GM19324 (cell line): ENCODE data around the gene VSTM2B.
"Not testable (repeated sequence)": the region's sequence is repeated elsewhere in the genome, so short reads cannot be mapped to it uniquely, and the experiment has no call there.

Experiments used
- ATAC-seq: cut with Tn5 transposase; IDR thresholded peaks from one replicate; pipeline ENCODE4 v1.9.1; 2021; ENCODE audit warnings: mild to moderate bottlenecking, moderate library complexity; ENCODE audit not compliant: unreplicated experiment, low FRiP score

Gene VSTM2B

DNA sequence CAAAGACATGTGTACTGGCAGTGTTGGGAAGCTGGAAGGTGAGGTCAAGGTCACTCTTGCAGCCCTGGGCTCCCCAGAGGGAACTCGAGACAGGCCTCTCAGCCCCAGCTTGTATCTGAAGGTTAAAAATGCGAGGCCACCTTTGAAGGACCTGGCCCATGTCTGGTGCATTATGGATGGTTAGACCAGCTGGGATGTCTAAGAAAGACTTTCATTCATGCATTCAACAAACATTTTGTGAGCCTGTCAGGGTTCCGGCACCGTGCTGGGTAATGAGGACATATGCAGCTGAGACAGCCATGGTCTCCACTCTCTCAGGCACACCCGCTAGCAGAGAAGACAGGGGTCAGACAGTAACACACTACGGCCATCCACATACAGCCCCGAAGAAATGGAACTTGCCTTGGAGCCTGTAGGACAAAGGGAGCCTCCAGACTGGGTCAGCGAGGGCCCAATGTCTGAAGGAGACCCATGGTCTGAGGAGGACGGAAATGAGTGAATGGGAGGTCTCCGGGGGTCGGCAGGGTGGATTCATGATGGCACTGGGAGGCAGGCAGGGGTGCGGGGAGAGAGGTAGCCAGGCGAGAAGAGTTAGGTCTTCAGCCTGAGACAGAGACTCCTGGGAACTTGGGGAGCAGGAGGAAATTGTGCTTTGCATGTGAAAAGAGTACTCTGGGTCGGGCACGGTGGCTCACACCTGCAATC, 19.0 kb downstream of the VSTM2B start:
- ATAC-seq = no peak

DNA sequence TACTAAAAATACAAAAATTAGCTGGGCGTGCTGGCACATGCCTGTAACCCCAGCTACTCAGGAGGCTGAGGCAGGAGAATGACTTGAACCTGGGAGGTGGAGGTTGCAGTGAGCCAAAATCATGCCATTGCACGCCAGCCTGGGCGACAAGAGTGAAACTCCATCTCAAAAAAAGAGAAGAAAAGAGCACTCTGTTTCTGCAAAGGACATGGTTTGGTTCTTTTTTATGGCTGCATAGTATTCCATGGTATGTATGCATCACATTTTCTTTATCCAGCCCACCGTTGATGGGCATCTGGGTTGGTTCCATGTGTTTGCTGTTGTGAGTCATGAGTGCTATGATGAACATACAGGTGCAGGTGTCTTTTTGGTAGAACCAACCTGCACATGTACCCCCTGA, 19.7 kb downstream of the VSTM2B start:
- not testable (repeated sequence) for ATAC-seq

DNA sequence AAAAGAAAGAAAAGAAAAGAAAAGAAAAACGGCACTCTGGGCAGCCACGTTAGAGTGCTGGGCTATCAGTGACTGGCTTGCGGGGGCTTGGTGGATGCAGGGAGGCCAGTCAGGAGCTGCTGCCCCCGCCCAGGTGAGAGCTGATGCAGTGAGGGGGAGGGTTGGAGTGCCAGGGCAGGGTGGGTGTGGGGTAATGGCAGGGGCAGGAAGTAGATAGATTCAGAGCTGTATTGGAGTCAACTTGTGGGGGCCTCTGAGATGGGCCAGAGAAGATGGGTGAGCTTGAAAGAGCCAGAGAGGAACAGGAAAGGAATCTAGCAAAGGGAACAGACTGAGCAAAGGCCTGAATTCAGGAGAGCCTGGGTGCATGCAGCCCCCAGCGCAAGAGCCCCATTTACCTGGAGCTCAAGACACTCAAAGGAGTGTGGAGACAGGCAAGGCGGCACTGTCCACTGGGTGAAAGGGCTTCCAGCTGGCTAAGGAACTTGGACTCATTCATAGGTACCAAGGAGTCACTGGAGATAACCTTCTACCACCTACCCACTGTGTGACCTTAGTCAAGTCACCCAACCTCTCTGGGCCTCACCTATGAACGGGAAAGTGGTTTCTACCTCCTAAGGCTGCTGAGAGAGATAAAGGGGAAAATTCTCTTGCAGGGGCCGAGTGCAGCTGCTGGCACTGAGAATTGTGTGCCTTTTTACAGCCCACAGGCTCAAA, 20.2 kb downstream of the VSTM2B start:
- no peak for ATAC-seq

DNA sequence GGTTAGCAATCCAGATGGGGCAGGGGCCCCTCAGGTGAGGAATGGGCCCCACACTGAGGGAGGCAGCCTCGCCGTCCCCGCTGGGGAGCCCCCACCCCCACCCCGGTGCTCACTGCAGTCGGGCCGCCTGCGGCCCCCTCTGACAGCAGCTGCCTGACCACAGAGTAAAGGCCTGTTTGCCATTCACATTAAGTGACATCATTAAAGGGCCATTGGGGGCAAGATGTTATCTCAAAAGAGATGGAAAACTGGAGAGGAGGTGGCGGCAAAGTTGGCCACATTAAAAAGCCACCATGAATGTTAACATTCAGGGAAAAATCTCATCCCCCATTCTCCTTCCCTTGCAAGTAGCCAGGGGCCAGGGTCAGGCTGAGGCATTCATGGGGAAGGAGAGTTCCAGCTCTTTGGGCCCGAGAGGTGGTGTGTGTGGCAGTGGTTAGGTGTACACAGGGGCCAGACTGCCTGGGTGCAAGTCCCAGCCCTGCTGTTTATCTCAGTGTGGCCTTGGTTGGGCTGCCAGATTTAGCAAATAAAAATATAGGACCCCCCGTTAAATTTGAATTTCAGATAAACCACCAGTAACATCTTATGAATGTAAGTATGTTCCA, 20.9 kb downstream of the VSTM2B start:
- ATAC-seq = no peak

DNA sequence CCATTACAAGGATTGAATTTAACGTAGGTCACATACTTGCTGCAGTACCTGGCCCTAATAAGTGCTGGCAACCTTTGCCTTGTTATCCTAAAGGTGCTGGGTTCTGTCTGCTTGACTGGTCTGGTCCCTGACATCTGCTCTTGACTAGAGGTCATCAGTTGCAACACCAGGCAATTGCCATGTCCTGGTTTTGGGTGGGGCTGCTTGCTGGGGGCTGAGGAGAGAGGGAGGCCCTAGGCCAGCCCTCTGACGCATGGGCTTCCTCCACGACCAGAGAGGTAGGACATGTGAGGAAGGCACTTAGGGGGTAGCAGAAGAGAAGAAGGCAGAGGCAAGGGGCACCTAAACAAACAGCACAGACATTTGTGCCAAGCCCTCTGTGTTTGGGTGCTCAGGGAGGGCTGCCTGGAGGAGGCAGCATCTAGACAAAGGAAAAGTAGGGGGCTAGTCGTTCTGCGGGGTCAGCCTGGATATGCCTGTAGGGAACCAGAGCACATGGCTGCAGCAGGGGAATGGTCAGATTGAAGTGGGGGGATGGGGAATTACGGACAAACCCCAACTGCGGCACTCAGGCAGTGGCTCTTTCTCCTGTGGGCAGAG, 21.7 kb downstream of the VSTM2B start:
- no peak for ATAC-seq

DNA sequence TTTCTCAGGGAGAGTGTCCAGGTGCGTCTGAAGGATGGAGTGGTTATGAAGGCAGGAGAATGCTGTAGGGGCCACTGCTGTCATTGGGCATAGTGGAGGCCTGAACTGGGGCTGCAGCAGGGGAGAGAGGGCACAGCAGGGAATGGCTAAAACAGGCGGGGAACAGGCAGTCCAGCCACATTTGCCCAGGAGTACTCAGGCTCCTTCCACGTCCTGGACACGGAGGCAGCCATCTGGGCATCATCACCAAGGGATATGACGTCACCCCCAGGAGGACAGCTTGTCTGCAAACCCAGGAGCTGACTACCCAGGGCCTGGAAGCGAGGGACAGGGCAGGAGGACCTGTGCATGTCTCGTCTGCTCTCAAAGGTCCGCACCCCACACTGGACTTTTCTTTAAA, 22.2 kb downstream of the VSTM2B start:
- ATAC-seq = no peak

DNA sequence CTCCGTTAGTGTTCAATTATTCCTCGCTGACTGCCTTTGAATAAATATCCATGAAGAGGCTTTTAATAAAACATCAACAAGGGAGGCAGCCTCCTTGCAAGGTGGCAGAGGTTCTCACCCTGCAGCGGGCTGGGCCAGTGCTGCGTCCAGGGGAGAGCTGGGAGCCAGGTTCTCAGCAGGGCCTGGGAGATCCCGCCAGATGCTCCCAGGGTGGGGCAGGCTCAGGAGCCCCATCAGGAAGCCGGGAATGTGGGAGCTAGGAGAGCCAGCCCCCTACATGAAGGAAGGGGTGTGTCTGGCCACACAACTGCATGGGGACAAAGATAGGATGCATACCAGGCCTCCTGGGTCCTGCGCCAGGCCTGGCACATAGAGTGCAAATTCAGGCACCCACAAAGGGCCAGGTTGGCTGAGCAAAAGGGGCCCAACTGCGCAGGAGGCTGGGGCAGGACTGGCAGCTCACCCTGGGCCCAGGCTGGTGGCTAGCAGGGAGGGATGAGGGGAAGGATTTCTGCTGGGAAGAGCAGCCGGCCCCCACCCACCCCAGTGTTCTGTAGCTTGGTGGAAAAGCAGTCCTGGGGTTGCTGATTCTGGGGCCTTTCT, 22.8 kb downstream of the VSTM2B start:
- ATAC-seq = no peak

DNA sequence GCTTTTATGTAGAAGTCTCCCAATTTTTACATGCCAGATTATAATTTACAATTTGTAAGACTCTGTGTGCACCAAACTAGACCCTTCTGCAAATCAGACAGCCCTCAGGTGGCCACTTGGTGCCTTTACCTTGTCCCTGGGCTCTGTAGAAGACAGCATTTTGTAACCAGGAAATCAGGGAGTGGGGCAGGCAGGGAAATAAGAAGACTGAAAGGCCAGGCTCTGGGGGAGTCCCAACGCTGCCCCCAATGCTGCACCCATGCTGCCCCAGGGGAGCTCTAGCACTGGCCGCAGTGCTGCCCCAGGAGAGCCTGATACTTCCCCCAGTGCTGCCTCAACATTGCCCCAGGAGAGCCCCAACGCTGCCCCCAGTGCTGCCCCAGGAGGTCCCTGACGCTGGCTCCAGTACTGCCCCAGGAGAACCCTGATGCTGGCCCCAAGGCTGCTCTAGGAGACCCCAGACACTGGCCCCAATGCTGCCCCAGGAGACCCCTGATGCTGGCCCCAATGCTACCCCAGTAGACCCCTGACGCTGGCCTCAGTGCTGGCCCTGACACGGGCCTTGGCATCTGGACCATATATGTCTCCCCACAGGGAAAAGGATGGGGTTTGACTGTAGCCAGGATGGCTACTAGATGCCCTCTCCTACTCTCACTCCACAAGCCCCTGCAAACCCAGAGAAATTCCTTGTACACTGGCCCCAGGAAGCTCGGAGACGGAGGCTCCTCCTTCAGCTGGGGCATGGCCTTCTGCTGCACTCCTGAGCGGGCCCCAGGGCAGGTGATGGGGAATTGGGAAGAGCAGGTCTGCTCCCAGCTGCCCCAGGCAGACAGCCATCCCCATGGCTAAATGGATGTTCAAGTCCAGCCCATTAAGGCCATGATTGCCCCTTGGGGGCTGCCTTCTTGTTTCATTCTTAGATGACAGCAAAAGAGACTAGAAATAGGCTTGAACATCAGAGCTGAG, 23.6 kb downstream of the VSTM2B start:
- no peak for ATAC-seq

DNA sequence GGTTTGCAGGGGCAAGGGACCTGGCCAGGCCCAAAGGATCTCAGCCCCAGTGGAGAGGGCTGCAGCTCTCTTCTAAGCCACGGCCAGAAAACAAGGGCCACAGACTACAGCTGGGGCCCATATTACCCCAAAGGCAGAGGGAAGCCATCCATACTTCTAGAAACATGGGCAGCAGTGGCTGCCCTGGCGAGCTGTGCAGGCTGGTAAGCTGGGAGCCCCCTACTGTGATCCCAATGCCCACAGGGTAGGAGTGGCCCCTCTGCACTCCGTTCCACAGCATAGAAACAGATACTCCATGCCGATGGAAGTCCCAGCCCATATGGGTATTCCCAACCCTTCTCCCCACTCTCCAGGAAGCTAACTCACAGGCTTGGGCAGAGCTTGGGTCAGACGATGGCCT, 25.1 kb downstream of the VSTM2B start:
- ATAC-seq = no peak

DNA sequence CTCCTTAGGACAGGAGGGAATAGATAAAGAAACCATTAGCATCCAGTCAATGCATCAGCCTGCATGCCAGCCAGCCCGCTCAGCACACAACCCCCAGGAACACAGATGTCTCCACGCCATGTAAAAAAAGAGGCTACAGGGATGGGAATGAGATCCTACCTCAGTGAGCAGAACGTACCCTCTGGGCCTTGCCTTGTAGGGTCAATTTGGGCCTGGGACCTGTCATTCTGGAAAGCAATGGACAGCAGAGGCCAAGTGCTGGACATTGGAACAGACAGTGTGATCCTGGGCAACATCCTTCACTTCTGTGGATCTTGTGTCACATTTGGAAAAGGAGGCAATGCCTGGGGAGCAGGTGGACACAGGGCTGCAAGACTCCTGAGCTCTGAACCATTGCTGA, 26.0 kb downstream of the VSTM2B start:
- ATAC-seq = no peak

DNA sequence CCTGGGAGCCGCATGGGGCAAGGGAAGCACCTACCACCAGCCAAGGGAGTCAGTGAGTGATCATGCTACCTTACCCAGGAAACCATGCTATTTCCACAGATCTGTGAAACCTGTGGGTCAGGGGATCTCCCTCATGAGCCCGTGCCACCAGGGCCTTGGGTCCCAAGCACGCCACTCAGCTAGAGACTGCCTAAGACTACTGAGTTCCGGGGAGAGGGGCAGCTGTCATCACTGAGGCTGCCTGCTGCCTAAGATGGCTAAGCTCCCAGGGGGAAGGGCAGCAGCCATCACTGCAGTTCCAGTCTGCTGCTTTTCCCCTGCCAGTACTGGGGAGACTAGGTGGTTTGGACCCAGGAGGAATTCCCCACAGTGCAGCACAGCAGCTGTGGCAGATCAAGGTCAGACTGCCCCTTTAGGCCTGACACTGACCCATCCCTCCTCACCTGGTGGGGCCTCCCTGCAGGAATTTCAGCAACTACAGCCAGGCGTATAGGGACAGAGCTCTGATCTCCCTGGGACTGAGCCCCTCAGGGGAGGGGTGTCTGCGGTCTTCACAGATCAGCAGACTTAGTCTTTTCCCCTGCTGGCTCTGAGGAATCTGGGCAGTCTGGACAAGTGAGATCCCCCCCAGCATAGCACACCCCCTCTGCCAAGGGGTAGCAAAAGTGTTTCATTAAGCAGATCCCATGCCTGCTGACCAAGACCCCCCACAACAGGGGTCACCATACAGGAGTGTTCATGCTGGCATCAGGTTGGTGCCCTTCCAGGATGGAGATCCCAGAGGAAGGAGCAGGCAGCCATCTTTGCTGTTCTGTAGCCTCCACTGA, 26.9 kb downstream of the VSTM2B start:
- no peak for ATAC-seq

DNA sequence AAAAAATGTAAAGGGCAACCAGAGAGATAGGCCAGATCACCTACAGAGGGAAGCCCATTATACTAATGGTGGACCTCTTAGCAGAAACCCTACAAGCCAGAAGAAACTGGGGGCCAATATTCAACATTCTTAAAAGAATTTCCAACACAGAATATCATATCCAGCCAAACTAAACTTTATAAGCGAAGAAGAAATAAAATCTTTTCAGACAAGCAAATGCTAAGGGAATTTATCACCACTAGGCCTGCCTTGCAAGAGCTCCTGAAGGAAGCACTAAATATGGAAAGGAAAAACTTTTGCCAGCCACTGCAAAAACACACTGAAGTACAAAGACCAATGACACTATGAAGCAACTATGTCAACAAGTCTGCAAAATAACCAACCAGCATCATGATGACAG, 28.4 kb downstream of the VSTM2B start:
- ATAC-seq = no peak

DNA sequence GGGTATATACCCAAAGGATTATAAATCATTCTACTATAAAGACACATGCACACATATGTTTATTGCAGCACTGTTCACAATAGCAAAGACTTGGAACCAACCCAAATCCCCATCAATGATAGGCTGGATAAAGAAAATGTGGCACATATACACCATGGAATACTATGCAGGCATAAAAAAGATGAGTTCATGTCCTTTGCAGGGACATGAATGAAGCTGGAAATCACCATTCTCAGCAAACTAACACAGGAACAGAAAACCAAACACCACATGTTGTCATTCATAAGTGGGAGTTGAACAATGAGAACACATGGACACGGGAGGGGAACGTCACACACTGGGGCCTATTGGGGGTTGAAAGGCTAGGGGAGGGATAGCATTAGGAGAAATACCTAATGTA, 33.3 kb downstream of the VSTM2B start:
- ATAC-seq = not testable (repeated sequence)

DNA sequence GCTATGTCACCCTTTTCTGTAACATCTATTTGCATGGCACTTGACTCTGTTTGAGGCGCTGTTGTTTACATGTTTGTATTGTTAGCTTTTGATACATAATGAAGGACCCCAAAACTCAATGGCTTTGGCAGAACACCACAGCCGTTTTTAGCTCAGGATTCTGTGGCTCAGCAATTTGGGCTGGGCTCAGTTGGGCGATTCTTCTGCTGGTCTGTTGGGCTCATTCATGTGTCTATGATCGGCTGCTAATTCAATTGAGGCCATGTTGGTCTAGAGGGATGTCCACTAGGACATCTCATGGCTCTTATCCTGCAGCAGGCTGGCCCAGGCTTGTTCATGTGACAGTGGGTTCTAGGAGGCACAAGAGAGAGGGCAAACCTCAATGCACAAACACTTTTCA, 33.9 kb downstream of the VSTM2B start:
- no peak for ATAC-seq

DNA sequence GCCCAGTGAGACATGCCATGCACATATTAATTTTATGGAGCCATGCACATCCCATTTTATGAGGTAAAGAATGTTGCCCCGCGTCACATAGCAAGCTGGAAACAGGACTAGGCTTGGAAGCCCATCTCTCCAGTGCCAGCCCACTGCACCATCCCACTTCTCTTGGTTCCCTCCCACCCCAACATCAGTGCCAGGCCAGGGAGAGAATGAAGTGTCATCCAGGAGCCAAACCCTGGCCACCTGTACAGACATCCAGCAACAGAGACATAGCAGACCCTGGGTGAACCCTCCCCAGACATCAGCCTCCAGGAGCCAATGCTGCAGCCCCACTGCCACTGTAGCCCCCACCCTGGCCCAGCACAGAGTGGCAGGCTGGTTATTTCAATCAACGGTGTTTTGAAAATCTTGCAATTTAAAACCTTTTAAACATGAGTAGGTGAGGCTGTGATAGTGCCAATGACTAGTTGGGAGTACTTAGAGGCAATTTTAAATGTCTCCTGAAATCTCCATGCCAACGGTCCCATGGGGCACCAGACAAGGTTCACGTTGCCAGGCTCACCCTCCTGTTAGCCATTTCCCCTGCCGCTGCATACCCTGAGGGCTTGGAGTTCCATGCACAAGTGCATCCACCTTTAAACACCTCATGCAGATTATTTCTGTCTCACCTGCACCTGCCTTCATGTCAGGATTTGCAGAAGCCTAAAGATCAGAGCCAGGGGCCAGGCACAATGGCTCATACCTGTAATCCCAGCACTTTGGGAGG, 34.7 kb downstream of the VSTM2B start:
- no peak for ATAC-seq

DNA sequence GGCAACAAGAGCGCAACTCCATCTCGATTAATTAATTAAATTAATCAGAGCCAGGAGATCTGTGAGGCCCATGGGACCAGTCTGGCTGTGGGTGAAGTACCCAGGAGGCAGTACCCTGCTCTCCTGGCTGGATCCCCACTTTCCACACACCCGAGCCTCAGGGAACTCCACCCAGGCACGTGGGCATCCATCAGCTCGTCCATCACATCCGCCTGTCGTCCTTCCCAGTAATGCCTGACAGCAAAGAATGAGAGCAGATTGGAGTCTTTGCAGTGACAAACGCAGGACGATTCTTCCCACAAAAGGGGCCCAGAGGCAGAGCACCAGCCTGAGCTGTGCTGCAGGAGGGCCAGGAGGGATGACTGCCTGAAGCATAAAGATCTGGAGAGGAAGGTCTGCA, 35.8 kb downstream of the VSTM2B start:
- ATAC-seq = no peak

DNA sequence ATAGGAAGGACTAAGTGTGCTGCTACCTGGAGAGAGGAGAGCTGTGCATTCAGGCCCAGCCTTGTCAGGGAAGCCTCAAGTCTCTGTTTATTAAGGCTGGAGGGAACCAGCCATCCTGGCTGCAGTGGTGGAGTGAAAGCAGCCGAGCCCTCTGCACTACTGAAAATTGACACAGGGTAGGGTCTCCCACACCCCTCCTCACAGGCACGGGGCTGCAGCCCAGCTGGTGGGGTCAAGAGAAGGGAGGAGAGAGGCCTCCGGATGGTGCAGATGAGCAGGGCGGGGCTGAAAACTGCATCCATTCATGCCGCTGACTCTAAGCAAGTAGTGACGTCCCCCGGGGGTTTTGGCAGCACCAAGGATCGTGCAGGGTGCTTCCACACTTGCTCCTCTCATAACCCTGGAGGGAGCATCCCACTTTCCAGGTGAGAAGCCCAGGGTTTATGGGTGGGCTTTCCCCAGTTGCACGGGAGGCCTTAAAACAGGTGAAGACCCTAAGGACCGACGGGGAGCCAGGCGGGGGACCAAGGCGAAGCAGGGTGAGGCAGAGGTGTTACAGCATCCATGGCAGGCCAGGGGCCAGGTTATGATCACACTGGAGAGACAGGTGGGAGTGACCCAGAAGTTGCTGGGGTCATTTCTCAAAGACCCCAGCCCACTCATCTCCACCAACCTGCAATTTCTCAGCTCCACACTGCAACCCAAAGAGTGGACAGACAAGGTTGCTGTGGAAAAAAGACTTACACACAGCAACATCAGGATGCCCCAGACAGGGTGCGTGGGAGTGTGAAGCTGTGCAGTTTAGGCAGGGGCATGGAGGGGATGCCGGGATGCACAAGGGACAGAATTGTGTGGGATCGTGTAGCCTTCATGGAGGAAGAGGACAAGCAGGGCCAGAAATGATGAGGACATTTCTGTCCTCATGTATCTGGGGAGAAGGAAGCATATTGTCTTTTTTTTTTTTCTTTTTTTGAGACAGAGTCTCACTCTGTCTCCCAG, 36.8 kb downstream of the VSTM2B start:
- ATAC-seq = no peak
